ENCODE data around the gene COBL.

DNA sequence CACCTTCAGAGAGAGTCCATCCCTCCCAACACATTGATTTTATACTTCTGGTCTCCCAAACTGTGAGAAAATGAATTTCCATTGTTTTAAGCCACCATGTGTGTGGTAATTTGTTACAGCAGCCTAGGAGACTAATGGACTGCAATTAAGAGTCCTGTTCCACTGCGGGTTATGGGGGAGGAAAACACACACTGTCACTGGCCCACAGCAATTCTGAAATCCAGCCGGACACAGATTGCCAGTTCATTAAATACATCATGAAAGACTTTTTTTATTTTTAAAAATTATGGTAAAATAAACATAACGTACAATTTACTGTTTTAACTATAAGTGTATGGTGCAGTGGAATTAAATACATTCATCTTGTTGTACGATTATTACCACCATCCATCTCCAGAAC, 340.5 kb downstream of the COBL start:
- no peak for TF ChIP-seq CTCF (IDR thresholded peaks at IDR 0.05)
- no peak for TF ChIP-seq POLR2AphosphoS5 (IDR thresholded peaks at IDR 0.05; ENCODE audit: low read depth, low read length)
- no peak for TF ChIP-seq SIN3A (IDR thresholded peaks at IDR 0.05; ENCODE audit: borderline replicate concordance, insufficient read depth, low read depth, low read length)
- TF ChIP-seq REST (IDR thresholded peaks at IDR 0.05; ENCODE audit: insufficient read depth in 1 of 2, low read depth in 2 of 2, low read length in 1 of 2): no peak
